ENCODE results near the gene MRPL4. TPM values are rescaled to one million over a fixed set of nuclear protein-coding genes. Genes with fewer than 3 reads are reported as not detected.
A peak's percentile ranks its signal among the peaks of the same experiment; 100 is the strongest.

Gene MRPL4
- total and polyA plus RNA-seq, 2 of the 13 experiments (the other 11 are each of a cell fraction or from before 2014, with no cell fraction given), result 40.6 to 42.5 TPM

GRCh38 chr19:10206226-10206885, 45.7 kb upstream of the MRPL4 start (continued):
- TF ChIP-seq KIAA2018 (CRISPR knock-in tag; IDR thresholded peaks at IDR 0.05; ENCODE audit: borderline replicate concordance), result no peak
- no peak for TF ChIP-seq TOE1 (CRISPR knock-in tag; IDR thresholded peaks at IDR 0.05)
- TF ChIP-seq, protein P1, sequence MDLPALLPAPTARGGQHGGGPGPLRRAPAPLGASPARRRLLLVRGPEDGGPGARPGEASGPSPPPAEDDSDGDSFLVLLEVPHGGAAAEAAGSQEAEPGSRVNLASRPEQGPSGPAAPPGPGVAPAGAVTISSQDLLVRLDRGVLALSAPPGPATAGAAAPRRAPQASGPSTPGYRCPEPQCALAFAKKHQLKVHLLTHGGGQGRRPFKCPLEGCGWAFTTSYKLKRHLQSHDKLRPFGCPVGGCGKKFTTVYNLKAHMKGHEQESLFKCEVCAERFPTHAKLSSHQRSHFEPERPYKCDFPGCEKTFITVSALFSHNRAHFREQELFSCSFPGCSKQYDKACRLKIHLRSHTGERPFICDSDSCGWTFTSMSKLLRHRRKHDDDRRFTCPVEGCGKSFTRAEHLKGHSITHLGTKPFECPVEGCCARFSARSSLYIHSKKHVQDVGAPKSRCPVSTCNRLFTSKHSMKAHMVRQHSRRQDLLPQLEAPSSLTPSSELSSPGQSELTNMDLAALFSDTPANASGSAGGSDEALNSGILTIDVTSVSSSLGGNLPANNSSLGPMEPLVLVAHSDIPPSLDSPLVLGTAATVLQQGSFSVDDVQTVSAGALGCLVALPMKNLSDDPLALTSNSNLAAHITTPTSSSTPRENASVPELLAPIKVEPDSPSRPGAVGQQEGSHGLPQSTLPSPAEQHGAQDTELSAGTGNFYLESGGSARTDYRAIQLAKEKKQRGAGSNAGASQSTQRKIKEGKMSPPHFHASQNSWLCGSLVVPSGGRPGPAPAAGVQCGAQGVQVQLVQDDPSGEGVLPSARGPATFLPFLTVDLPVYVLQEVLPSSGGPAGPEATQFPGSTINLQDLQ (CRISPR knock-in tag; IDR thresholded peaks at IDR 0.05), result no peak
- TF ChIP-seq TRIM24 (CRISPR knock-in tag; IDR thresholded peaks at IDR 0.05), result no peak
- TF ChIP-seq SP5 (CRISPR knock-in tag; IDR thresholded peaks at IDR 0.05; ENCODE audit: borderline replicate concordance, low read depth), result no peak
- TF ChIP-seq ARNT2 (CRISPR knock-in tag; IDR thresholded peaks at IDR 0.05; ENCODE audit: low read depth), result no peak
- TF ChIP-seq ZNF451 (CRISPR knock-in tag; IDR thresholded peaks at IDR 0.05), result peak; percentile 45; the same call in 1 of the 2 replicates
- TF ChIP-seq FOXK1 (CRISPR knock-in tag; IDR thresholded peaks at IDR 0.05; ENCODE audit: borderline replicate concordance, low read depth), result no peak; the same call in 1 of the 2 replicates
- TF ChIP-seq SP140L (CRISPR knock-in tag; IDR thresholded peaks at IDR 0.05; ENCODE audit: borderline replicate concordance), result no peak
- TF ChIP-seq KLF12 (CRISPR knock-in tag; IDR thresholded peaks at IDR 0.05; ENCODE audit: borderline replicate concordance), result no peak
- TF ChIP-seq MEF2D (CRISPR knock-in tag; IDR thresholded peaks at IDR 0.05), result no peak
- no peak for TF ChIP-seq ZNF570 (CRISPR knock-in tag; IDR thresholded peaks at IDR 0.05; ENCODE audit: borderline replicate concordance)
- no peak for TF ChIP-seq NFATC3 (CRISPR knock-in tag; IDR thresholded peaks at IDR 0.05)
- TF ChIP-seq SMARCE1 (IDR thresholded peaks at IDR 0.05; ENCODE audit: borderline replicate concordance), result no peak
- peak; percentile 76; the same call in 1 of the 3 replicates for TF ChIP-seq MXI1 (IDR thresholded peaks at IDR 0.05; ENCODE audit: borderline replicate concordance, low read depth, low read length)
- TF ChIP-seq ZBTB26 (CRISPR knock-in tag; IDR thresholded peaks at IDR 0.05; ENCODE audit: borderline replicate concordance), result peak; percentile 55; the same call in 1 of the 2 replicates
- no peak for TF ChIP-seq SOX6 (IDR thresholded peaks at IDR 0.05)
- no peak for TF ChIP-seq SOX6 (CRISPR knock-in tag; IDR thresholded peaks at IDR 0.05)
- no peak for TF ChIP-seq MATR3 (CRISPR knock-in tag; IDR thresholded peaks at IDR 0.05)

All from HepG2 (cell line).